HepG2 (cell line): Measurements from ENCODE around the gene SLC26A3. TPM values are rescaled to one million over a fixed set of nuclear protein-coding genes. Genes with fewer than 3 reads are reported as not detected.

Experiments used
- ARNTL ChIP-seq: sonication (generic); formaldehyde crosslinking; IDR thresholded peaks from 2 replicates; pipeline ENCODE4 v1.4.0; 2020; ENCODE audit warnings: mild to moderate bottlenecking, missing genetic modification reagents
- FOXC1 ChIP-seq: sonication (generic); formaldehyde crosslinking; IDR thresholded peaks from 2 replicates; pipeline ENCODE4 v1.8.0; 2022; ENCODE audit warnings: mild to moderate bottlenecking, missing genetic modification reagents, borderline replicate concordance
- KDM5A ChIP-seq: fragments of 200-600 bp; sonication (generic); IDR thresholded peaks from 2 replicates; pipeline ENCODE4 v1.7.0; 2018; ENCODE audit warnings: antibody characterized with exemption, mild to moderate bottlenecking, low read length, borderline replicate concordance
- PAWR ChIP-seq: sonication (generic); formaldehyde crosslinking; IDR thresholded peaks from 2 replicates; pipeline ENCODE4 v1.4.0; 2020; ENCODE audit warnings: missing genetic modification reagents, mild to moderate bottlenecking, borderline replicate concordance
- PCBP2 ChIP-seq: fragments of 200-400 bp; formaldehyde crosslinking; optimal IDR thresholded peaks from 2 replicates; pipeline ENCODE3; 2018; ENCODE audit warnings: low read length, low read depth; ENCODE audit not compliant: poor library complexity, severe bottlenecking
- RARG ChIP-seq: sonication (generic); formaldehyde crosslinking; IDR thresholded peaks from 2 replicates; pipeline ENCODE4 v1.4.0; 2020; ENCODE audit warnings: low read depth, mild to moderate bottlenecking, missing genetic modification reagents
- RBAK ChIP-seq: sonication (generic); formaldehyde crosslinking; IDR thresholded peaks from 2 replicates; pipeline ENCODE4 v1.5.1; 2020; ENCODE audit warnings: mild to moderate bottlenecking, missing genetic modification reagents
- SIX1 ChIP-seq: sonication (generic); formaldehyde crosslinking; IDR thresholded peaks from 2 replicates; pipeline ENCODE4 v1.4.0; 2020; ENCODE audit warnings: missing genetic modification reagents, borderline replicate concordance
- SUZ12 ChIP-seq: fragments of 150-350 bp; IDR thresholded peaks from 2 replicates; pipeline ENCODE4 v1.6.1; 2014; ENCODE audit warnings: low read depth, low read length
- U2AF2 ChIP-seq: fragments of 200-400 bp; formaldehyde crosslinking; IDR thresholded peaks from 2 replicates; pipeline ENCODE4 v1.6.1; 2017; ENCODE audit warnings: low read depth, mild to moderate bottlenecking, low read length
- ZNF337 ChIP-seq: sonication (generic); formaldehyde crosslinking; IDR thresholded peaks from 2 replicates; pipeline ENCODE4 v1.5.1; 2020; ENCODE audit warnings: missing genetic modification reagents, low read depth, mild to moderate bottlenecking, borderline replicate concordance
- ZNF33B ChIP-seq: sonication (generic); formaldehyde crosslinking; IDR thresholded peaks from 2 replicates; pipeline ENCODE4 v1.5.1; 2020; ENCODE audit warnings: mild to moderate bottlenecking, missing genetic modification reagents
- ZNF644 ChIP-seq: IDR thresholded peaks from 2 replicates; pipeline ENCODE4 v1.6.1; 2016; ENCODE audit warnings: low read depth
- ZSCAN12 ChIP-seq: sonication (generic); formaldehyde crosslinking; IDR thresholded peaks from 2 replicates; pipeline ENCODE4 v1.9.0; 2021; ENCODE audit warnings: mild to moderate bottlenecking, missing genetic modification reagents
- polyA plus RNA-seq, 8 experiments: library from polyadenylated mRNA; depleted of rRNA in 3 of 8; stranded (reverse) in 7 of 8; unstranded in 1 of 8; fragments of >200 nt; fragmentation: Illumina TruSeq in 4 of 8; extraction: Trizol in 4 of 8; gene quantifications; 2 replicates each; pipeline versions ENCODE4 v1.2.1 to v1.2.3, GENCODE V29; 2011 to 2016; ENCODE audit warnings: low read depth in 4 of 8, missing spikeins in 1 of 8, mixed read lengths in 1 of 8; ENCODE audit not compliant: insufficient read depth in 1 of 8
- total RNA-seq, 5 experiments: library from RNA; depleted of rRNA; stranded (reverse); fragments of >200 nt; fragmentation: Illumina TruSeq; extraction: Trizol; gene quantifications; 2 replicates each; pipeline ENCODE4 v1.2.3, GENCODE V29; 2016; ENCODE audit warnings: low read depth in 1 of 5
- TF ChIP-seq, protein P1 (sequence below): sonication (generic); formaldehyde crosslinking; IDR thresholded peaks from 2 replicates; pipeline ENCODE4 v1.4.0; 2020; ENCODE audit warnings: missing genetic modification reagents
- TF ChIP-seq, protein P2 (sequence below): IDR thresholded peaks from 2 replicates; pipeline ENCODE4 v1.4.0; 2020; ENCODE audit warnings: mild to moderate bottlenecking, missing genetic modification reagents
- TF ChIP-seq, protein P3 (sequence below), 2 experiments: sonication (generic) in 1 of 2; formaldehyde crosslinking in 1 of 2; IDR thresholded peaks; 2 replicates each; pipeline versions ENCODE4 v1.4.0 to v1.6.1; 2016 to 2020; ENCODE audit warnings: borderline replicate concordance in 1 of 2, low read depth in 1 of 2, mild to moderate bottlenecking in 1 of 2, missing genetic modification reagents in 1 of 2
- TF ChIP-seq, protein P4 (sequence below): sonication (generic); formaldehyde crosslinking; IDR thresholded peaks from 2 replicates; pipeline ENCODE4 v1.4.0; 2020; ENCODE audit warnings: mild to moderate bottlenecking, missing genetic modification reagents

Gene SLC26A3
- total and polyA plus RNA-seq, 2 of the 13 experiments (the other 11 are each of a cell fraction or from before 2014, with no cell fraction given), result 0.11 to 0.30 TPM

DNA sequence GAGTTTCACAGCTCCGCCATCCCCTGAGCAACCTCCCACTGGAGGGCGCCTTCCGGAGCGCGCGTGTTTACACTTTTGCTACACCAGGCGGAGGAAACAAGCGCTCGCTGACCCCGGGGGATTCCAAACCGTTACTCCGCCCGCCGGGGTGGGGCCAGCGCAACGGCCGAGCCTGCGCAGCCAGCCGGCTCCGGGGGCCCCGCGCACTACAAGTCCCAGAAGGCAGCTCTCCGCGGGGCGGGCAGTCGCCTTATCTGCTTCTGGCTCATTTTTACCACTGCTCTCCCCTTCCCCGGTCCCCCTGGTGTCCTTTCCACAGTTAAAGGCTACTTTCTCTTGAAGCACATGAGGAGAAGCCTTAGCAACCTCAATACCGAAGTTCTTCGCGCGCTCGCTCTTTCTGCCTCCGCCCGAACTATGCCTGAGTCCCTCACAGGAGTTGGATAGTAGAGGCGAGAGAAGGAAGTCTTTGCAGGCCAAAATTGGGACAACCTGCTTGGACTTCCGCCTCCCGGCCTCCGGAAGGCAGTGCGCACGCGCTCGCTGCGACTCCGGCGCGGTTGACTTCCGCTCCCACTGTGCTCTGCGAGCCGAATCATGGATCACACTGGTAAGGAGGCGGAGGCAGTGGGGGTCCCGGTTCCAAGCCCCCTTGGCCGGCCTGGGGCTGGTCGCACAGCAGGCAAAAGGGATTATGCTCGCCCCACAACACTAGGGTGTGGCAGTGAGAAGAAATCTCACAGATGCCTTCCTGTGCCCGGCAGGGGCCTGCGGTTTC lies 59.3 kb downstream of the SLC26A3 start, which contains the start of gene CBLL1 (continued):
- TF ChIP-seq KDM5A, result peak; percentile 84; the same call in 1 of the 2 replicates
- TF ChIP-seq PAWR (CRISPR knock-in tag), result no peak
- TF ChIP-seq SUZ12, result peak; percentile 53
- no peak for TF ChIP-seq PCBP2
- peak; percentile 65; the same call in 1 of the 2 replicates for TF ChIP-seq ZNF33B (CRISPR knock-in tag)
- TF ChIP-seq ARNTL (CRISPR knock-in tag), result no peak
- TF ChIP-seq RARG (CRISPR knock-in tag), result no peak
- TF ChIP-seq ZSCAN12 (CRISPR knock-in tag), result no peak
- TF ChIP-seq ZNF644 (CRISPR knock-in tag), result 0 out of 2 replicates have a peak, but pooled peaks have one; percentile 25
- TF ChIP-seq SIX1, result no peak
- peak; percentile 78; the same call in 1 of the 2 replicates for TF ChIP-seq FOXC1
- TF ChIP-seq RBAK, result no peak
- TF ChIP-seq, protein P1, sequence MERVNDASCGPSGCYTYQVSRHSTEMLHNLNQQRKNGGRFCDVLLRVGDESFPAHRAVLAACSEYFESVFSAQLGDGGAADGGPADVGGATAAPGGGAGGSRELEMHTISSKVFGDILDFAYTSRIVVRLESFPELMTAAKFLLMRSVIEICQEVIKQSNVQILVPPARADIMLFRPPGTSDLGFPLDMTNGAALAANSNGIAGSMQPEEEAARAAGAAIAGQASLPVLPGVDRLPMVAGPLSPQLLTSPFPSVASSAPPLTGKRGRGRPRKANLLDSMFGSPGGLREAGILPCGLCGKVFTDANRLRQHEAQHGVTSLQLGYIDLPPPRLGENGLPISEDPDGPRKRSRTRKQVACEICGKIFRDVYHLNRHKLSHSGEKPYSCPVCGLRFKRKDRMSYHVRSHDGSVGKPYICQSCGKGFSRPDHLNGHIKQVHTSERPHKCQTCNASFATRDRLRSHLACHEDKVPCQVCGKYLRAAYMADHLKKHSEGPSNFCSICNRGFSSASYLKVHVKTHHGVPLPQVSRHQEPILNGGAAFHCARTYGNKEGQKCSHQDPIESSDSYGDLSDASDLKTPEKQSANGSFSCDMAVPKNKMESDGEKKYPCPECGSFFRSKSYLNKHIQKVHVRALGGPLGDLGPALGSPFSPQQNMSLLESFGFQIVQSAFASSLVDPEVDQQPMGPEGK (CRISPR knock-in tag), result peak; percentile 62
- TF ChIP-seq ZNF337 (CRISPR knock-in tag), result no peak
- TF ChIP-seq, protein P2, sequence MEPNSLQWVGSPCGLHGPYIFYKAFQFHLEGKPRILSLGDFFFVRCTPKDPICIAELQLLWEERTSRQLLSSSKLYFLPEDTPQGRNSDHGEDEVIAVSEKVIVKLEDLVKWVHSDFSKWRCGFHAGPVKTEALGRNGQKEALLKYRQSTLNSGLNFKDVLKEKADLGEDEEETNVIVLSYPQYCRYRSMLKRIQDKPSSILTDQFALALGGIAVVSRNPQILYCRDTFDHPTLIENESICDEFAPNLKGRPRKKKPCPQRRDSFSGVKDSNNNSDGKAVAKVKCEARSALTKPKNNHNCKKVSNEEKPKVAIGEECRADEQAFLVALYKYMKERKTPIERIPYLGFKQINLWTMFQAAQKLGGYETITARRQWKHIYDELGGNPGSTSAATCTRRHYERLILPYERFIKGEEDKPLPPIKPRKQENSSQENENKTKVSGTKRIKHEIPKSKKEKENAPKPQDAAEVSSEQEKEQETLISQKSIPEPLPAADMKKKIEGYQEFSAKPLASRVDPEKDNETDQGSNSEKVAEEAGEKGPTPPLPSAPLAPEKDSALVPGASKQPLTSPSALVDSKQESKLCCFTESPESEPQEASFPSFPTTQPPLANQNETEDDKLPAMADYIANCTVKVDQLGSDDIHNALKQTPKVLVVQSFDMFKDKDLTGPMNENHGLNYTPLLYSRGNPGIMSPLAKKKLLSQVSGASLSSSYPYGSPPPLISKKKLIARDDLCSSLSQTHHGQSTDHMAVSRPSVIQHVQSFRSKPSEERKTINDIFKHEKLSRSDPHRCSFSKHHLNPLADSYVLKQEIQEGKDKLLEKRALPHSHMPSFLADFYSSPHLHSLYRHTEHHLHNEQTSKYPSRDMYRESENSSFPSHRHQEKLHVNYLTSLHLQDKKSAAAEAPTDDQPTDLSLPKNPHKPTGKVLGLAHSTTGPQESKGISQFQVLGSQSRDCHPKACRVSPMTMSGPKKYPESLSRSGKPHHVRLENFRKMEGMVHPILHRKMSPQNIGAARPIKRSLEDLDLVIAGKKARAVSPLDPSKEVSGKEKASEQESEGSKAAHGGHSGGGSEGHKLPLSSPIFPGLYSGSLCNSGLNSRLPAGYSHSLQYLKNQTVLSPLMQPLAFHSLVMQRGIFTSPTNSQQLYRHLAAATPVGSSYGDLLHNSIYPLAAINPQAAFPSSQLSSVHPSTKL (CRISPR knock-in tag), result peak; percentile 78
- TF ChIP-seq, protein P3, sequence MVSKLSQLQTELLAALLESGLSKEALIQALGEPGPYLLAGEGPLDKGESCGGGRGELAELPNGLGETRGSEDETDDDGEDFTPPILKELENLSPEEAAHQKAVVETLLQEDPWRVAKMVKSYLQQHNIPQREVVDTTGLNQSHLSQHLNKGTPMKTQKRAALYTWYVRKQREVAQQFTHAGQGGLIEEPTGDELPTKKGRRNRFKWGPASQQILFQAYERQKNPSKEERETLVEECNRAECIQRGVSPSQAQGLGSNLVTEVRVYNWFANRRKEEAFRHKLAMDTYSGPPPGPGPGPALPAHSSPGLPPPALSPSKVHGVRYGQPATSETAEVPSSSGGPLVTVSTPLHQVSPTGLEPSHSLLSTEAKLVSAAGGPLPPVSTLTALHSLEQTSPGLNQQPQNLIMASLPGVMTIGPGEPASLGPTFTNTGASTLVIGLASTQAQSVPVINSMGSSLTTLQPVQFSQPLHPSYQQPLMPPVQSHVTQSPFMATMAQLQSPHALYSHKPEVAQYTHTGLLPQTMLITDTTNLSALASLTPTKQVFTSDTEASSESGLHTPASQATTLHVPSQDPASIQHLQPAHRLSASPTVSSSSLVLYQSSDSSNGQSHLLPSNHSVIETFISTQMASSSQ (IDR thresholded peaks at IDR 0.05; ENCODE audit: low read depth), result no peak
- TF ChIP-seq, protein P3 (CRISPR knock-in tag; IDR thresholded peaks at IDR 0.05; ENCODE audit: borderline replicate concordance), result no peak; the same call in 1 of the 2 replicates
- no peak for TF ChIP-seq U2AF2
- TF ChIP-seq, protein P4, sequence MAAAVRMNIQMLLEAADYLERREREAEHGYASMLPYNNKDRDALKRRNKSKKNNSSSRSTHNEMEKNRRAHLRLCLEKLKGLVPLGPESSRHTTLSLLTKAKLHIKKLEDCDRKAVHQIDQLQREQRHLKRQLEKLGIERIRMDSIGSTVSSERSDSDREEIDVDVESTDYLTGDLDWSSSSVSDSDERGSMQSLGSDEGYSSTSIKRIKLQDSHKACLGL, result no peak
